ENCODE measurements around the gene CPNE1. TPM values are rescaled to one million over a fixed set of nuclear protein-coding genes. Genes with fewer than 3 reads are reported as not detected.

Gene CPNE1
- total RNA-seq, 2 donors from 2014 or later: 39.2 to 60.4 TPM

- H3K4me3 ChIP-seq: no peak overlapping the region
- TF ChIP-seq CTCF (IDR thresholded peaks at IDR 0.05): no peak
- no peak for DNase-seq (ENCODE audit: low spot score)
- H3K4me1 ChIP-seq: peaks cover 0 to 11% of the 10 kb centered on the region in 2 donors
- H3K9me3 ChIP-seq: no peaks in the 10 kb centered on the region
- H3K36me3 ChIP-seq: no peaks in the 10 kb centered on the region
- no peaks in the 10 kb centered on the region for H3K27me3 ChIP-seq
- H3K27ac ChIP-seq: no peak overlapping the region
Measured at GRCh38 chr20:35641743-35642142, 23.0 kb downstream of the CPNE1 start.

GRCh38 chr20:35640724-35641123 lies 24.0 kb downstream of the CPNE1 start:
- DNase-seq (ENCODE audit: low spot score): no peak
- Histone ChIP-seq H3K4me1 (peaks cover 0 to 18% of the 10 kb centered on the region in 2 donors), H3K27ac (no peak overlapping the region), H3K9me3 (no peaks in the 10 kb centered on the region), H3K27me3 (no peaks in the 10 kb centered on the region), H3K36me3 (no peaks in the 10 kb centered on the region), H3K4me3 (no peak overlapping the region)
- no peak for TF ChIP-seq CTCF (IDR thresholded peaks at IDR 0.05)

- no peak for DNase-seq (ENCODE audit: low spot score)
- peaks cover 0 to 24% of the 10 kb centered on the region in 2 donors for H3K4me1 ChIP-seq
- no peak overlapping the region for H3K4me3 ChIP-seq
- no peak for TF ChIP-seq CTCF (IDR thresholded peaks at IDR 0.05)
- H3K27me3 ChIP-seq: no peaks in the 10 kb centered on the region
- H3K9me3 ChIP-seq: no peaks in the 10 kb centered on the region
- H3K27ac ChIP-seq: no peak overlapping the region
- no peaks in the 10 kb centered on the region for H3K36me3 ChIP-seq
Measured at GRCh38 chr20:35638751-35639150, 25.9 kb downstream of the CPNE1 start.

GRCh38 chr20:35637276-35637675 lies 27.4 kb downstream of the CPNE1 start:
- Histone ChIP-seq H3K27me3 (no peaks in the 10 kb centered on the region), H3K9me3 (no peaks in the 10 kb centered on the region), H3K27ac (no peak overlapping the region), H3K36me3 (peaks cover 3% of the 10 kb centered on the region), H3K4me1 (peaks cover 0 to 24% of the 10 kb centered on the region in 2 donors), H3K4me3 (no peak overlapping the region)
- no peak for TF ChIP-seq CTCF (IDR thresholded peaks at IDR 0.05)
- DNase-seq (ENCODE audit: low spot score): no peak

- no peaks in the 10 kb centered on the region for H3K27me3 ChIP-seq
- H3K27ac ChIP-seq: no peak overlapping the region
- H3K36me3 ChIP-seq: peaks cover 15% of the 10 kb centered on the region
- TF ChIP-seq CTCF (IDR thresholded peaks at IDR 0.05): no peak
- peaks cover 0 to 24% of the 10 kb centered on the region in 2 donors for H3K4me1 ChIP-seq
- no peaks in the 10 kb centered on the region for H3K9me3 ChIP-seq
- no peak overlapping the region for H3K4me3 ChIP-seq
- no peak for DNase-seq (ENCODE audit: low spot score)
Measured at GRCh38 chr20:35636095-35636494, 28.6 kb downstream of the CPNE1 start.

GRCh38 chr20:35635652-35636051 lies 29.0 kb downstream of the CPNE1 start:
- Histone ChIP-seq H3K4me1 (peaks cover 0 to 24% of the 10 kb centered on the region in 2 donors), H3K9me3 (no peaks in the 10 kb centered on the region), H3K27ac (no peak overlapping the region), H3K27me3 (no peaks in the 10 kb centered on the region), H3K4me3 (no peak overlapping the region), H3K36me3 (peaks cover 19% of the 10 kb centered on the region)
- TF ChIP-seq CTCF (IDR thresholded peaks at IDR 0.05): no peak
- no peak for DNase-seq (ENCODE audit: low spot score)

All from right atrium auricular region (tissue), 2 donors.